ENCODE results near the gene RFX4.

GRCh38 chr12:106740818-106741217 lies 158.0 kb downstream of the RFX4 start:
- no peak for TF ChIP-seq CTCF (IDR thresholded peaks at IDR 0.05; ENCODE audit: insufficient read depth, low read length)
- no peak for TF ChIP-seq POLR2AphosphoS5 (IDR thresholded peaks at IDR 0.05; ENCODE audit: low read depth)
- peak; percentile 93 for TF ChIP-seq SPI1 (IDR thresholded peaks at IDR 0.05; ENCODE audit: borderline replicate concordance, low read depth)
- no peak for TF ChIP-seq GABPA (IDR thresholded peaks at IDR 0.05; ENCODE audit: low read depth)

Measured in HL-60 (cell line).